SU-DHL-6 (cell line): ENCODE measurements around the gene SPAG4.

Source experiments
- EZH2phosphoT487 ChIP-seq: fragments of 200-600 bp; sonication (generic), shearing (Covaris generic); conservative IDR thresholded peaks from 2 replicates; pipeline ENCODE4 v1.6.1; 2018; ENCODE audit warnings: mild to moderate bottlenecking, antibody characterized with exemption, low read length, moderate library complexity, mixed read lengths
- TF ChIP-seq, protein P1 (sequence below): fragments of 200-600 bp; sonication (generic); IDR thresholded peaks from one replicate; pipeline ENCODE4 v1.5.1; 2017; ENCODE audit warnings: antibody characterized with exemption, mild to moderate bottlenecking, low read length, moderate library complexity; ENCODE audit not compliant: insufficient read depth, poor library complexity, severe bottlenecking

DNA sequence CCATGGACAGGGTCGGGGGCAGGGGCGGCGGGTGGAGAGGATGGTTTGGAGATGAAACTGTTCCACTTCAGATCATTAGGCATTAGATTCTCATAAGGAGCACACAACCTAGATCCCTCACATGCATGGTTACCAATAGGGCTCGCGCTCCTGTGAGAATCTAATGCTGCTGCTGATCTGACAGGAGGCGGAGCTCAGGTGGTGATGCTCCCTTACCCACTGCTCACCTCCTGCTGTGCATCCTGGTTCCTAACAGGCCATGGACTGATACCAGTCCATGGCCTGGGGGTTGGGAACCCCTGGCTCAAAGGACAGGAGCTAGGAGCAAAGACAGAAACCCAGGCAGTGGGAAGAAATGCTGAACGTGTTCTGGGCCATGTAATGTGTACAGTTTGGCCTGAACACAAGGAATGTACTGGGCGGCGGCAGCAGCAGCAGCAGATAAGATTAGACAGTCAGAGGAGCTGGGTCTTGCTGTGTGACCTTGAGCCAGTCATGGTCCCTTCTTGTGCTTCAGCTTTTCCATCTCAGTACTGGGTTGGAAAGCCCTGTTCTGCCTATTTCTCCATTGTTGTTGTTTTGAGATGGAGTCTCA lies 4.7 kb upstream of the SPAG4 start:
- TF ChIP-seq, protein P1, sequence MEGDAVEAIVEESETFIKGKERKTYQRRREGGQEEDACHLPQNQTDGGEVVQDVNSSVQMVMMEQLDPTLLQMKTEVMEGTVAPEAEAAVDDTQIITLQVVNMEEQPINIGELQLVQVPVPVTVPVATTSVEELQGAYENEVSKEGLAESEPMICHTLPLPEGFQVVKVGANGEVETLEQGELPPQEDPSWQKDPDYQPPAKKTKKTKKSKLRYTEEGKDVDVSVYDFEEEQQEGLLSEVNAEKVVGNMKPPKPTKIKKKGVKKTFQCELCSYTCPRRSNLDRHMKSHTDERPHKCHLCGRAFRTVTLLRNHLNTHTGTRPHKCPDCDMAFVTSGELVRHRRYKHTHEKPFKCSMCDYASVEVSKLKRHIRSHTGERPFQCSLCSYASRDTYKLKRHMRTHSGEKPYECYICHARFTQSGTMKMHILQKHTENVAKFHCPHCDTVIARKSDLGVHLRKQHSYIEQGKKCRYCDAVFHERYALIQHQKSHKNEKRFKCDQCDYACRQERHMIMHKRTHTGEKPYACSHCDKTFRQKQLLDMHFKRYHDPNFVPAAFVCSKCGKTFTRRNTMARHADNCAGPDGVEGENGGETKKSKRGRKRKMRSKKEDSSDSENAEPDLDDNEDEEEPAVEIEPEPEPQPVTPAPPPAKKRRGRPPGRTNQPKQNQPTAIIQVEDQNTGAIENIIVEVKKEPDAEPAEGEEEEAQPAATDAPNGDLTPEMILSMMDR = no peak
- TF ChIP-seq EZH2phosphoT487 = no peak
